ENCODE results near the gene TEAD1. TPM values are rescaled to one million over a fixed set of nuclear protein-coding genes. Genes with fewer than 3 reads are reported as not detected.

TEAD1 gene
- total and polyA plus RNA-seq, 9 of the 15 experiments (the other 6 are each of a cell fraction or from before 2014, with no cell fraction given) = 1.7 to 17.7 (median 10.8) TPM

- 0 out of 5 replicates have a peak, but pooled peaks cover 0 to 3% of the 10 kb centered on the region in 2 experiments for H3K4me1 ChIP-seq (replicated peaks in 1 of 2; ENCODE audit: control insufficient read depth in 2 of 2, insufficient read depth in 2 of 2, low read length in 2 of 2)
- ChIA-PET CTCF (ENCODE audit: low intra/inter-chr PET ratio) (no interaction called here), POLR2A (interaction anchor here (0.6 to 2.9 kb wide), 3 partner anchors 10 to 21 kb away, joined by 3 to 11 read pairs (median 4); no protein-coding TSS in a partner anchor)
- H3K9me3 ChIP-seq (replicated peaks; ENCODE audit: control insufficient read depth, insufficient read depth, low read depth, low read length) = no peaks in the 10 kb centered on the region
- no peak overlapping the region for H2AFZ ChIP-seq (ENCODE audit: low read depth, low read length)
- in situ Hi-C loops (cut with MboI) (no loop called here), intact Hi-C loops (cut with micrococcal nuclease) (no loop called here)
- no peak overlapping the region for H3K27ac ChIP-seq (ENCODE audit: extremely low read depth, low read depth, low read length)
- H4K20me1 ChIP-seq (replicated peaks; ENCODE audit: control insufficient read depth, insufficient read depth, low read length) = no peaks in the 10 kb centered on the region
- DNase-seq (ENCODE audit: extremely low read depth in 1 of 4, low spot score in 3 of 4) (no peak), ATAC-seq (no peak), FAIRE-seq (no peak)
- 29% methylated on average over 9 of the region's 9 CpGs for WGBS (ENCODE audit: insufficient coverage, low coverage, missing lambda C conversion rate)
- TF ChIP-seq L3MBTL2 (IDR thresholded peaks at IDR 0.05) (no peak), MAFK (IDR thresholded peaks at IDR 0.05; ENCODE audit: low read length) (no peak), MITF (IDR thresholded peaks at IDR 0.05) (no peak), KLF13 (tag; IDR thresholded peaks at IDR 0.05; ENCODE audit: borderline replicate concordance, low read depth) (no peak), ZBTB7A (IDR thresholded peaks at IDR 0.05; ENCODE audit: borderline replicate concordance, control insufficient read depth, low read depth, low read length) (no peak), DDX20 (tag; IDR thresholded peaks at IDR 0.05; ENCODE audit: low read depth) (no peak)
- H3K36me3 ChIP-seq (ENCODE audit: control insufficient read depth, insufficient read depth, low read length) = no peaks in the 10 kb centered on the region
- BruUV-seq (replicated peaks) = no TSS peak
- H3K9ac ChIP-seq (ENCODE audit: insufficient read depth in 1 of 2, low read depth in 2 of 2, low read length in 2 of 2) = no peak overlapping the region
- H3K9me1 ChIP-seq (ENCODE audit: control insufficient read depth, insufficient read depth, low read length) = no peaks in the 10 kb centered on the region
- H3K4me2 ChIP-seq (ENCODE audit: insufficient read depth, low read length) = no peak overlapping the region
- peaks cover 3% of the 10 kb centered on the region; the same call in 2 of the 3 replicates for H3K79me2 ChIP-seq (ENCODE audit: control insufficient read depth, insufficient read depth, low read length)
- H3K4me3 ChIP-seq = no peak overlapping the region
- H3K27me3 ChIP-seq (ENCODE audit: control insufficient read depth in 2 of 2, insufficient read depth in 2 of 2, low read length in 2 of 2) = no peaks in the 10 kb centered on the region
Measured at GRCh38 chr11:12755510-12756453, 81.6 kb downstream of the TEAD1 start.
